ENCODE measurements around the gene ELMOD3.

DNA sequence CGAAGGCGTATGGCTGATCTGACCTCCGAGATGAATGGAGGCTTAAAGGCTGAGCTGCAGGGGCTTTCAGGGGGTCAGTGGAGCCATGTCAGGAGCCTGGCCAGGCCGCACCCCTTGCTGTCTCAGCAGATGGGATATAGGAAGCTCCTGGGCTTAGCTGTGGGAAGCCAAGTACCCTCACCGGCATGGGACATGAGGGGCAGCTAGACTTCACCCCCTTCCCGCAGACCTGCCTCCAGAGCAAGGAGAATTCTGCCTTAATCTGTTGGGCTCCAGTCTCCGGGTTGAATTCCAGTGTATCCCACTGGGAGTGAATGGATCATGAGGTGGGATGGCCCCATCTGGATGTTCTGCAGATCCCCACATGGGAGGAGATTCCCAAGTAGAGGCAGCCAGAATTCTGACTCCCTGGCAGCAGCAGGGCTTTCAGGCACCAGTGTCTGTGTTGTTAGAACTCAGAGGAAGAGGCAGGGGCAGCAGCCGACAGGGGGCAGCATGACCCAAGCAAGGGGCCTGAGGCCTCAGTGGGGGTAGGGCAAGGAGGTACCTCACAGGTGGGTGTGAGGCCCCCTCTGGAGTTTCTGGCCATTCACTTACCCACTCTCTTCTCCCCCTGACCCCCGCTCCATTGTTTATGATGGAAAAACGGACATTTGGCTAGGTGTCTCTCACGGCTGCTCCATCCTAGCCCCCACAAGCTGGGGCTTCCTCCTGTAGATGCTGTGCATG, 36.5 kb downstream of the ELMOD3 start:
- TF ChIP-seq POLR2A (IDR thresholded peaks at IDR 0.05; ENCODE audit: control extremely low read depth in 1 of 2, low read depth in 2 of 2, low read length in 2 of 2) (no peak), CBX8 (IDR thresholded peaks at IDR 0.05; ENCODE audit: borderline replicate concordance, low read depth, low read length) (no peak), E2F6 (IDR thresholded peaks at IDR 0.05) (no peak), HDAC2 (IDR thresholded peaks at IDR 0.05; ENCODE audit: borderline replicate concordance in 1 of 2, low read depth in 2 of 2, low read length in 2 of 2) (peak in 1 of 2 experiments; percentile 72; a peak in 1 of 4 replicates), KDM1A (IDR thresholded peaks at IDR 0.05; ENCODE audit: borderline replicate concordance, low read length) (no peak), FOSL1 (IDR thresholded peaks at IDR 0.05; ENCODE audit: insufficient read depth, low read depth, low read length) (no peak), RBBP5 (IDR thresholded peaks at IDR 0.05; ENCODE audit: borderline replicate concordance, low read depth, low read length) (no peak), HDAC6 (IDR thresholded peaks at IDR 0.05; ENCODE audit: low read depth, low read length) (no peak)
- TF ChIP-seq, protein P1, sequence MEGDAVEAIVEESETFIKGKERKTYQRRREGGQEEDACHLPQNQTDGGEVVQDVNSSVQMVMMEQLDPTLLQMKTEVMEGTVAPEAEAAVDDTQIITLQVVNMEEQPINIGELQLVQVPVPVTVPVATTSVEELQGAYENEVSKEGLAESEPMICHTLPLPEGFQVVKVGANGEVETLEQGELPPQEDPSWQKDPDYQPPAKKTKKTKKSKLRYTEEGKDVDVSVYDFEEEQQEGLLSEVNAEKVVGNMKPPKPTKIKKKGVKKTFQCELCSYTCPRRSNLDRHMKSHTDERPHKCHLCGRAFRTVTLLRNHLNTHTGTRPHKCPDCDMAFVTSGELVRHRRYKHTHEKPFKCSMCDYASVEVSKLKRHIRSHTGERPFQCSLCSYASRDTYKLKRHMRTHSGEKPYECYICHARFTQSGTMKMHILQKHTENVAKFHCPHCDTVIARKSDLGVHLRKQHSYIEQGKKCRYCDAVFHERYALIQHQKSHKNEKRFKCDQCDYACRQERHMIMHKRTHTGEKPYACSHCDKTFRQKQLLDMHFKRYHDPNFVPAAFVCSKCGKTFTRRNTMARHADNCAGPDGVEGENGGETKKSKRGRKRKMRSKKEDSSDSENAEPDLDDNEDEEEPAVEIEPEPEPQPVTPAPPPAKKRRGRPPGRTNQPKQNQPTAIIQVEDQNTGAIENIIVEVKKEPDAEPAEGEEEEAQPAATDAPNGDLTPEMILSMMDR (IDR thresholded peaks at IDR 0.05; ENCODE audit: control extremely low read depth in 1 of 3, insufficient read depth in 1 of 3, low read depth in 1 of 3, low read length in 3 of 3), result peak; percentile 89 to 94 (median 94)

All from H1 (cell line).